NCI-H2107 (cell line): ENCODE results near the gene CCDC91.
"Not testable (repeated sequence)": the region's sequence is repeated elsewhere in the genome, so short reads cannot be mapped to it uniquely, and the experiment has no call there.

ENCODE experiments used
- DNase-seq: peaks from one replicate; lab custom pipeline; 2025; lab: John Stamatoyannopoulos, UW

Gene CCDC91

DNA sequence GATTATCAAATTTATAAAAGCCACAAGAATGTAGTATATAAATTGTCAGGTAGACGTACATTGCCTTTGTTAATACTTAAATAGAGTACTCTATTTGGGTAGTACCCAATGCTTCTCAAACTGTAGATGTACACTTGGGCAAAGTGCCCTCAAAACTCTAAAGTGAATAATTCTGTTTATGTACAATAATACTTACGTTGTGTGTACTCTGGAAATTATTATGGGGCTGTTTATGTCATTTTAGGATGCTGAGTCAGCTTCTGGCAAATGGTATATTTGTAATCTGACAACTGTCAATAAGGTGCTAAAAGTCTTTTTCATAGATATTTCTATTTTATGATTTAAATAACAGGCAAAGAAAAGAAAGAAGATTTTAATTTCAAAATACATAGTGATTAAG lies 102.4 kb downstream of the CCDC91 start:
- no peak for DNase-seq

DNA sequence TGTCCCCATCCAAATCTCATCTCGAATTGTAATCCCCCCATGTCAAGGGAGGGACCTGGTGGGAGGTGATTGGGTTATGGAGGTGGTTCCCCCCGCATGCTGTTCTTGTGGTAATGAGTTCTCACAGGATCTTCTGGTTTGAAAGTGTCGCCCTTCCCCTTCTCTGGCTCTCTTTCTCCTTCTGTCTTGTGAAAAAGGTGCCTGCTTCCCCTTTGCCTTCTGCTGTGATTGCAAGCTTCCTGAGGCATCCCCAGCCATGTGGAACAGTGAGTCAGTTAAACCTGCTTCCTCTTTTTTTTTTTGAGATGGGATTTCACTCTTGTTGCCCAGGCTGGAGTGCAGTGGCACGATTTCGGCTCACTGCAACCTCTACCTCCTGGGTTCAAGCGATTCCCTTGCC lies 104.0 kb downstream of the CCDC91 start:
- DNase-seq = no peak

DNA sequence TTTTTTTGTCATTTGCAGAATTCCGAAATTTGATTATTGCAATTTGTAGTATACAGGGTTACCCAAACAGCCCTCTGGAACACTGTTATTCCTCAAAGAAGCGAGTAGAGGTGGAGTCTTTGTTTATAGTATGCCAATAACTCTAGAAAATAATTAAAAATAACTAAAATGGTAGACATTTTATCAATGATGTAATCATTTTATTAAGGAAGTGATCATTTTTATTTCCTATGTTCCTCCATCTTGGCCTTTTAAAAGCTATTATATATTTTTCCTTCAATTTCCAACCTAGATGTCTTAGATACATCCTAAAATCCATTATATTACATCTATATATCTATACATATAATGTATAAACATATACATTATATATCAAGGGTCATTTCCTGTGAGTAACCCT lies 106.0 kb downstream of the CCDC91 start:
- no peak for DNase-seq

DNA sequence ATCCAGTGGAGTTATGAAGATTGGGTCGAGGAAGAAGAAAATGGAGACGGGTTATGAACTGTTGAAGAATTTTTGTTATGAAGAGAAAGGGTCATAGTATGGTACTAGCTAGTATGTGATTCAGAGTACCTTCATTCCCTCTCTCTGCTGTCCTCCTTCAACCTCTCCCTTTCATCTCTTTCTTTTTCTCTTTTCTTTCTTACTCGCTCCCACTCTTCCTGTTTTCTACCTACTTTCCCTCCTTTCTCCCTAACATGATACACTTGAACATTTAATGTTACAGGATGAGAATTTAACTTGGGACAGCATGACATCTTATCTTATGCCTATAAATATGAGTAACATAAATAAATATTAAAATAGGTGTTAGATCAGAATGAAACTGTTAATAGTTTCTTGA lies 112.9 kb downstream of the CCDC91 start:
- DNase-seq = no peak

- no peak for DNase-seq
Observed at GRCh38 chr12:28306535-28306934, 116.3 kb downstream of the CCDC91 start.

DNA sequence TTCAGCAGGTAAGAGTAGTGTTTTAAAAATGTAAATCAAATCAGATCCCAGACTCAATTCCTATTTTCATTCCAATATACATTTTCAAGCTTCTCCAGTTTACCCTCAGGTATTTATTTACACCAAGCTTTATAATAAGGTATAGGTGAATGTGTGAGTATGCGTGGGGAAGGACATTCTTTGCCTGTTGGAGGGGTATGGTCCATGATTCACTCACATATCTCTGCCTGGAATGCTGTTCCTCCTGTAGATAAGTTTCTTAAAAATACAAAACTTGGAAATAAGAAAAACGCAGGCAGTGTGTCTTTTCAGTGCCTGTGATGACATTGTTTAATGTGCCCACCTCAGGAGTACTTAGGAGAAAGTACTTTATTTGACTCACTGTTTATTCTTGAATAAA lies 118.6 kb downstream of the CCDC91 start:
- no peak for DNase-seq

DNA sequence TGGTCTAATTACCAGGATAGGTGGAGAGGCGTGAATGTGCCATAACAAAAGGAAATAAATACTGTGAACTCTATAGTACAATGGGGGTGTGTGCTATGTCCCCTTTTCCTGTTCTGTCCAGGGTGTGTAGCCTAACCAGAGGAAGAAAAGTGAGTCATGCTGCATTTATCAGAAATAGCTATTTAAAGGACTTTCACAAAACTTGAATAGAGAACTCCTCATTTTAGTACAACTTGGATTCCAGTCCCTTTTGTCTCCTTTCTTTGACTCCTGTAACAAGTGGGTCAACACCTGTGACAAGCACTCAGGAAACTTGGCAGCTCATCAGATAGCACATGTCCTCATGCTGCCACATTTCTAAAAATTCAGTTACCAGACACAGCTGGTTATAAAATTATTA lies 123.4 kb downstream of the CCDC91 start:
- DNase-seq = no peak

GRCh38 chr12:28316049-28316448 lies 125.8 kb downstream of the CCDC91 start:
- DNase-seq = no peak

- DNase-seq = no peak
Observed at GRCh38 chr12:28318273-28318672, 128.0 kb downstream of the CCDC91 start.

DNA sequence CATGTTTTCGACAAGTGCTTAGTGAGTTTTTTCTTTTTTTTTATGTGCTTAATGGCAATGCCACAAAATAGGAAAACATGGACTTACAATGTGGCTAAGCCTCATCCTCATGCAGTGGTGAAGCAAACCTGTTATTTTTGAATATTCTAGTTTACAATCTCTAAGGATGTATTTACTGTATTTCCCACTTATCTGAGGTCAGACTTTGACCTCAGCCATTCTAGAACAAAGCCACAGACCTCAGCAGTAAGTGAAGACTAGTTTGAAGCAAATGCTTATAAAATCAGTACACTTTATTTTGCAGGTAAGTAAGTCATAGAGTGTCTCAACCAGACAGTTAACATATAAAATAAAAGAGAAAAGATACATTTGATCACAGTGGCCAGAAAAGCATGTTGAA lies 130.1 kb downstream of the CCDC91 start:
- no peak for DNase-seq

DNA sequence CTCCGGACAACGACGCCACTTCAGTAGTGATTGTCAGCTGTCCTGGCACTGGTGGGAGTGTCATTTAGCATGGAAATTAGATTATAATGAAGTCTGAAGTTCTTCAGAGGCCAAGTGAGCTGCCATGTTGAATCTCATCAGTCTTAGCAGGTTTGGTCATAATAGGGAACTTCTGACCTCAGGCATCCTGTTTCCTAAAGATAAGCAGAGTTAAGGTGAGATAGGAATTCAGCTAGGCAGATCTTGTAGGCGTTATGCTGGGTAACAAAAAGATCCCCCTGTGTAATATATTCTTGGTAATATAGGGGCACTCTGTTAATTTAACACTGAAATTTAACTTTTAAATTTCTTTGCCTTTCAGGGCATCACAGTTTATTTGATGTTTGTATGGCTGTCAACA lies 137.5 kb downstream of the CCDC91 start:
- no peak for DNase-seq

GRCh38 chr12:28328967-28329366 lies 138.7 kb downstream of the CCDC91 start:
- no peak for DNase-seq

DNA sequence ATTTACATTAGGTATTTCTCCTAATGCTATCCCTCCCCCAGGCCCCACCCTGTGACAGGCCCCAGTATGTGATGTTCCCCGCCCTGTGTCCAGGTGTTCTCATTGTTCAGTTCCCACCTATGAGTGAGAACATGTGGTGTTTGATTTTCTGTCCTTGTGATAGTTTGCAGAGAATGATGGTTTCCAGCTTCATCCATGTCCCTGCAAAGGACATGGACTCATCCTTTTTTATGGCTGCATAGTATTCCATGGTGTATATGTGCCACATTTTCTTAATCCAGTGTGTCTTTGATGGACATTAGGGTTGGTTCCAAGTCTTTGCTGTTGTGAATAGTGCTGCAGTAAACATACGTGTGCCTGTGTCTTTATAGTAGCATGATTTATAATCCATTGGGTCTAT lies 139.5 kb downstream of the CCDC91 start:
- not testable (repeated sequence) for DNase-seq

DNA sequence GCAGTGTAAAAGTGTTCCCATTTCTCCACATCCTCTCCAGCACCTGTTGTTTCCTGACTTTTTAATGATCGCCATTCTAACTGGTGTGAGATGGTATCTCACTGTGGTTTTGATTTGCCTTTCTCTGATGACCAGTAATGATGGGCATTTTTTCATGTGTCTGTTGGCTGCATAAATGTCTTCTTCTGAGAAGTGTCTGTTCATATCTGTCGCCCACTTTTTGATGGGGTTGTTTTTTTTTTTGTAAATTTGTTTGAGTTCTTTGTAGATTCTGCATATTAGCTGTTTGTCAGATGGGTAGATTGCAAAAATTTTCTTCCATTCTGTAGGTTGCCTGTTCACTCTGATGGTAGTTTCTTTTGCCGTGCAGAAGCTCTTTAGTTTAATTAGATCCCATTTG lies 140.0 kb downstream of the CCDC91 start:
- not testable (repeated sequence) for DNase-seq

- no peak for DNase-seq
Observed at GRCh38 chr12:28331130-28331529, 140.9 kb downstream of the CCDC91 start.

DNA sequence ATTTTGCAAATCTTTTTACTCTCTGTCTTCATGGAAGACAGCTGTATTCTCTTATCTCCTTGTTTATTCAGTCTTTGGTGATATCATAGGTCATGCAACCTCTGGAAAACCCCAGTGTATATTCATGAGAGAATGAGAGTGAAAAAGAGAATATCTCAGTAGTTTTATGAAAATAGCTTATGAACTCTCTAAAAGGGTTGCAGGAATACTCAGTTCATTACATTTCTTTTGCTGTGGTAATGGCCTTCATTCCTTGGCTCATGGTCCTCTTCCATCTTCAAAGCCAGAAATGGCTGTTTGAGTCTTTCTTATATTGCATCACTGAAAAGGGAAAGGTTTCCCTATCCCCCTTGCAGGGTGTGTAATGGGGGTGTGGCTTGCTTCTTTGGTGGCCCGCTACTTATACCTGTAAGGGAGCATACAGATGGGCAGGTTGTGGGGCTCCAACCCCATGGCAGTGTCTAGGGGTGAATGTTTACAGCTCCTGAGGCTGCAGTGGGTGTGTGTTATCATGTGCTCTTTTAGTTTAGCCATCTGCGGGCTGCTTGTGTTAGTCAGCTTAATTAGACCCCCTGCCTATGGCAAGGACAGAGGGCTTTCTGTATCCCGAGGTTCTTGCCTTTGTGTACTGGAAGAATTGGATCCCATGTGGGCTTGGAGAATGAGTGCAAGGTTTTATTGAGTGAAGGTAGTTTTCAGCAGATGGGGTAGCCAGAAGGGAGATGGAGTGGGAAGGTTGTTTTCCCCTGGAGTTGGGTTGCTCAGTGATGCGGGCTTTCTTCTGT lies 150.2 kb downstream of the CCDC91 start:
- DNase-seq = no peak

GRCh38 chr12:28343713-28344112 lies 153.5 kb downstream of the CCDC91 start:
- no peak for DNase-seq

- no peak for DNase-seq
Observed at GRCh38 chr12:28346567-28346966, 156.3 kb downstream of the CCDC91 start.

DNA sequence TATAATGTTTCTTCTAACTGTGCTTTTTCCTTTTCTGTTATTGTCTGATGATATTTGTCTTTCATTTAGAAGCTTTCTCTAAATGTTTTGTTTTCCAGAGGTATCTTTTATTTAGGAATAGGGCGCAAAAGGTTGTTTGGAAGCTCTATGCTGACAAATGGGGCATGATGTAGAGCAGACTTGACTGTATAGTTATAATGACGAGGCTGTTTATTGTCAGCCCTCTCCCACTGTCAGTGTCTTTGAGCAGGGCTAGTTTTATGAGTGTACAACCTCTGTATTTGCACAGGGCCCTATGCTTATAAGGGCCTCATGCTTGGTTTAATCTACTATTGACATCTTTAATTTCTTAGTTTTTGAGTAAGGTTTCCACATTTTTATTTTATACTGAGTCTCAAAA lies 158.9 kb downstream of the CCDC91 start:
- no peak for DNase-seq

DNA sequence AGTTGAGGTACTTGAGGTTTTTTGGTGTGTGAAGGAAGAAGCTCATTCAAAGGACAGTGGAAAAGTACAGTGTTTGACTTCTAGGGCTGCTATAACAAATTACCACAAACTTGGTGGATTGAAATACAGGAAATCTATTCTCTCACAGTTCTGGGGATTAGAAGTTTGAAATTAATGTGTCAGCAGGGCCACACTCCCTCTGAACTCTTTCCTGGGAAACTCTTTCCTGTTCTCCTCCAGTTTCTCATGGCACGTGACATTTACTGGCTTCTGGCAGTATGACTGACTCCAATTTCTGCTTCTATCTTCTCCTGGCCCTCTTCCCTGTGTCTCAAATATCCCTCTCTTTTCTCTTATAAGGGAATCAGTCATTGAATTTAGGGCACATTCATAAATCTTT lies 160.2 kb downstream of the CCDC91 start:
- no peak for DNase-seq

GRCh38 chr12:28351414-28351813 lies 161.2 kb downstream of the CCDC91 start:
- DNase-seq = no peak

- DNase-seq = no peak
Observed at GRCh38 chr12:28355161-28355560, 164.9 kb downstream of the CCDC91 start.

DNA sequence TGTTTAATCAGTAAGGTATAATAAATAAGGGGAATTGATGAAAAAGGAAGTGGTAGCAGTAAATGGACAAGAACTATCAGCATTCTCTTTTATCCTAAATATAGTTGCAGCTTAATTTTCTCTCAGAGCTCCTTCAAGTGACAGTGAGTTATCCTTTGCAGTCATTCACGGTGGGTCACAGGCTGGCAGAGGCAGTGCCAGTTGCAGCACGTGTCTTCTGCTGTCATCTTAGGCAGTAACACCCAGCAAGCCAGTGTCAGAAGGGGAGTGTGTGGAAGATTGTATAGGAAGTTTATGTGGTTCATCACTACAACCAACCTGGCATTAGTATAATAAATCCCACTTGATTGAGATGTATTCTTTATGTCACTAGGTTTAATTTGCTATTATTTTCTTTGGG lies 170.0 kb downstream of the CCDC91 start:
- DNase-seq = no peak

DNA sequence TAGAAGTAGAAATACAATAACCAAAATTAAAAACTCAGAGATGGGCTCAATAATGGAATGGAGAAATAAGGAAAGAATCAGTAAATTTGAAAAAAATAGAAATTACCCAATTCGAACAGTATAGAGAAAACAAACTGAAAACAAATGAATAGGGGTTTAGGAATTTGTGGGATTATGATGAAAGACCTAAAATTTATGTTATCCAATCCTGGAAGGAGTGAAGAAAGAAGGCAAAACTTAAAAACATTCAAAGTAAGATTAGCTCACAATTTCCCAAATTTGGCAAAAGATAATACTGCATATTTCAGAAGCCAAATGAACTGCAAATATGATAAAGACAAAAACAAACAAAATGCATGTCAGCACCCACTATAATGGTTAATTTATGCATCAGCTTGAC lies 177.1 kb downstream of the CCDC91 start:
- DNase-seq = no peak
